Ovary (tissue), 9 donors: Measurements from ENCODE around the gene GRIK1. TPM values are rescaled to one million over a fixed set of nuclear protein-coding genes. Genes with fewer than 3 reads are reported as not detected.

Source experiments
- DNase-seq, 5 donors: peaks; one replicate each; pipeline ENCODE4 v3.0.0-alpha.2; 2019 to 2020
- H3K27ac ChIP-seq, 2 donors: fragments of 200-600 bp; one replicate each; pipeline versions ENCODE4 v1.5.1 to v1.8.0; 2019 to 2022
- H3K27me3 ChIP-seq: fragments of 200-600 bp; one replicate; pipeline ENCODE4 v1.8.0; 2022
- H3K36me3 ChIP-seq: fragments of 200-600 bp; sonication (generic); one replicate; pipeline ENCODE4 v1.5.1; 2019
- H3K4me1 ChIP-seq: one replicate; pipeline ENCODE4 v1.8.1; 2013; ENCODE audit warnings: mild to moderate bottlenecking, moderate library complexity; ENCODE audit not compliant: insufficient read depth
- H3K4me3 ChIP-seq: fragments of 200-600 bp; sonication (generic); one replicate; pipeline ENCODE4 v1.5.1; 2017
- H3K9me3 ChIP-seq, 2 donors: fragments of 200-600 bp in 1 of 2; sonication (generic) in 1 of 2; one replicate each; pipeline versions ENCODE4 v1.5.1 to v1.8.1; 2013 to 2019; ENCODE audit warnings: mild to moderate bottlenecking in 1 of 2, moderate library complexity in 1 of 2
- CTCF ChIP-seq, 3 donors: fragments of 450-650 bp in 2 of 3; fragments of 200-600 bp in 1 of 3; IDR thresholded peaks; one replicate each; pipeline versions ENCODE4 v1.5.1 to v1.8.0; 2016 to 2022; ENCODE audit warnings: antibody characterized with exemption in 3 of 3, mild to moderate bottlenecking in 1 of 3
- EP300 ChIP-seq: sonication (generic); formaldehyde crosslinking; IDR thresholded peaks from one replicate; pipeline ENCODE4 v1.6.1; 2017; ENCODE audit warnings: antibody characterized with exemption
- POLR2A ChIP-seq: fragments of 450-650 bp; IDR thresholded peaks from one replicate; pipeline ENCODE4 v1.6.1; 2017; ENCODE audit warnings: antibody characterized with exemption, mild to moderate bottlenecking, moderate library complexity
- WGBS, 3 donors: extraction: QIAGEN DNeasy Blood & Tissue Kit in 1 of 3; methylation state at CpG; one replicate each; pipeline versions ENCODE4 v1.1.5 to v1.1.7; 2013 to 2017; 5-methylcytosine and 5-hydroxymethylcytosine counted together
- intact Hi-C, 4 donors: fragments of 100-400 bp; cut with DNase I; formaldehyde crosslinking; loops; one replicate each; pipeline versions ENCODE4 v1.11.0 to v1.15.1; 2022 to 2023
- polyA plus RNA-seq, 2 donors: library from polyadenylated mRNA; stranded (reverse); fragments of 200-250 nt in 1 of 2; fragments of 350-450 nt in 1 of 2; fragmentation: Illumina TruSeq in 1 of 2; extraction: RNeasy Lipid Tissue Mini Kit (QIAGEN cat#74804) in 1 of 2; gene quantifications; one replicate each; pipeline ENCODE4 v1.2.3, GENCODE V29; 2013 to 2014
- total RNA-seq, 7 donors: library from RNA; depleted of rRNA in 2 of 7; stranded (reverse); fragments of >200 nt in 2 of 7; fragmentation: NEBNext Ultra II Directional in 3 of 7; extraction: Animal tissue kit (Norgen Biotek cat#: 25700) in 3 of 7; gene quantifications; one replicate each; pipeline versions ENCODE4 v1.1.0 to v1.2.4, GENCODE V29; 2016 to 2023
- donor health status: DM: no; HTN: no; CAD: no; lungs with moderate emphysema.
- donor health status: DM: no; HTN: no; CAD: no.
- donor health status: Bipolar disorder and iron deficiency.
- donor health status: DM: yes; HTN: yes; CAD: no.
- donor health status: DM: no; HTN: no; CAD: no.
- donor health status: DM: yes; HTN: yes; CAD: no.

GRIK1 gene
- total and polyA plus RNA-seq, 9 donors = 0.15 to 1.3 (median 0.34) TPM; not detected in 4

- Histone ChIP-seq H3K27me3 (no peaks in the 10 kb centered on the region), H3K9me3 (no peaks in the 10 kb centered on the region), H3K4me3 (no peak overlapping the region), H3K4me1 (peaks cover 1% of the 10 kb centered on the region), H3K27ac (no peak overlapping the region), H3K36me3 (no peaks in the 10 kb centered on the region)
- intact Hi-C loops = no loop called here
- DNase-seq = no peak
- TF ChIP-seq EP300 (no peak), POLR2A (no peak), CTCF (IDR thresholded peaks at IDR 0.05) (no peak)
- 82 to 85% (median 83%) methylated on average over 5 of the region's 5 CpGs for WGBS, 3 donors
These were observed 358.4 kb downstream of the GRIK1 start for GRCh38 chr21:29581393-29581792.

GRCh38 chr21:29580732-29581285, 359.0 kb downstream of the GRIK1 start:
- intact Hi-C loops = no loop called here
- no peak for TF ChIP-seq CTCF (IDR thresholded peaks at IDR 0.05)
- H3K4me1 ChIP-seq = peaks cover 1% of the 10 kb centered on the region

DNA sequence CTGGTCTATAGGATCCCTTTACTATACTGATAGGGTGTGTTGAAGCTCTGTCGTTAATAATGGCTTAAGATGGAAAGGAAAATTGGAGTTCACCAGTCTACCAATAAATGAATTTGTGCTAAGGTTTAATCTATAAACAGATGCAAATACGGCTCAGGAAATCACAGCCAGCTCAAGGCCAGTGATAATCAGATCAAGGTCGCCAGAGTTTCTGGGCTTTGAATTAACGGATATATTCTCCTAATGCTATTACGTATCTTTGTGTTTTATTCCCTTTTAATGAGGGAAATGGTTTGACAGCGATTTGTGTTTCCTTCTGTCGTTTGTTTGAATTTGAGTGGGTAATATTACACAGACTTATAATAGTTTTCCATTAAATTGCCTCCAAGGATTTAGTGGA, 361.5 kb downstream of the GRIK1 start:
- Histone ChIP-seq H3K27ac (no peak overlapping the region), H3K4me3 (no peak overlapping the region), H3K36me3 (no peaks in the 10 kb centered on the region), H3K27me3 (no peaks in the 10 kb centered on the region), H3K9me3 (no peaks in the 10 kb centered on the region), H3K4me1 (peaks cover 1% of the 10 kb centered on the region)
- WGBS, 3 donors = 28 to 40% (median 33%) methylated on average over 7 of the region's 7 CpGs
- intact Hi-C loops = no loop called here
- no peak for TF ChIP-seq EP300
- no peak for DNase-seq

More at GRCh38 chr21:29580732-29581285, 359.0 kb downstream of the GRIK1 start:
- Histone ChIP-seq H3K36me3 (no peaks in the 10 kb centered on the region), H3K4me3 (no peak overlapping the region), H3K9me3 (no peaks in the 10 kb centered on the region), H3K27me3 (no peaks in the 10 kb centered on the region), H3K27ac (no peak overlapping the region)
- WGBS, 3 donors = 86 to 92% (median 88%) methylated on average over 5 of the region's 5 CpGs
- no peak for DNase-seq

GRCh38 chr21:29571949-29572348, 367.8 kb downstream of the GRIK1 start:
- H3K4me1 ChIP-seq = peaks cover 2% of the 10 kb centered on the region
- H3K36me3 ChIP-seq = no peaks in the 10 kb centered on the region
- H3K9me3 ChIP-seq = no peaks in the 10 kb centered on the region
- H3K4me3 ChIP-seq = no peak overlapping the region
- WGBS, 3 donors = 89 to 92% (median 91%) methylated on average over 7 of the region's 7 CpGs
- TF ChIP-seq CTCF (IDR thresholded peaks at IDR 0.05) = no peak
- no peaks in the 10 kb centered on the region for H3K27me3 ChIP-seq
- no peak overlapping the region for H3K27ac ChIP-seq
- intact Hi-C loops = no loop called here
- no peak for DNase-seq

DNA sequence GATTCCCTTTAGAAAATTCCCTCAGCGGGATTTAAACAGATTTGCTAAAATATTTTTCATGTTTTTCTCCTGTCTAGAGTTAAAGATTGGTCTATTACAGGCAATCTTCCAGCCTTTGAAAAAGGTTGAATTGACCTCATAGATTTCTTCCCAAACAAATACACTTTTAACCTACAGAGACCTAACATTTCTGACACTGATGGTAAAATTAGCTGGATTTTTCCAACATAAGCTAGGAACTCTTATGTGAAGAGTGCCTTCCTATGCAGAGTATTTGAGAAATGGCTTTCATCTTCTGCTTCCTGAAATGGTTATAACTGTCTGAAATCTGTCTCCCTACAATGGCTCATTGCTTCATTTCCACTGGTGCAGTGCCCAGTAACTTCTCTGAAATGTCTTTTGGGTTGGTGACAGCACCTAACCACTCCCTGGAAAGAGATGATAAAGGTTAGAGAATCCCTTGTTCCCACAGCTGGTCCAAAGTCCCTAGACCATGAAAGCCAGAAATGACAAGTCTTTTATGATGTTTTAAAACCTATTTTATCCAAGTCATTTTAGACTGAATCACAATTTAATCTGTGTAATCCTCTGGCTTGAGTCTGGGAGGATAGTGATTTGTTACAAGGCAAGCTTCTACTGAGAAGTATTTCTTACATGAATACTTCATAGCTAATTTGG, 371.6 kb downstream of the GRIK1 start:
- Histone ChIP-seq H3K27me3 (no peaks in the 10 kb centered on the region), H3K9me3 (no peaks in the 10 kb centered on the region), H3K4me1 (peaks cover 7% of the 10 kb centered on the region), H3K4me3 (no peak overlapping the region), H3K36me3 (no peaks in the 10 kb centered on the region), H3K27ac (no peak overlapping the region)
- no peak for DNase-seq
- intact Hi-C loops = no loop called here
- TF ChIP-seq EP300 = no peak
- TF ChIP-seq POLR2A = no peak
- TF ChIP-seq CTCF (IDR thresholded peaks at IDR 0.05) = no peak
- 61 to 77% (median 70%) methylated on average over 1 of the region's 1 CpG for WGBS, 3 donors
